Body of pancreas (tissue), 4 donors: ENCODE results near the gene PSEN2. TPM values are rescaled to one million over a fixed set of nuclear protein-coding genes. Genes with fewer than 3 reads are reported as not detected.

Experiments
- ATAC-seq: fragments of 150-250 bp; one replicate; pipeline ENCODE4 v1.9.1; 2016
- DNase-seq, 4 donors: peaks; one replicate each; pipeline ENCODE4 v3.0.0-alpha.2; 2019
- H3K27ac ChIP-seq, 4 donors: fragments of 200-600 bp; sonication (generic); 1 replicate in 3 of 4; 2 replicates in 1 of 4; pipeline versions ENCODE4 v1.5.1 to v1.6.1; 2016 to 2019; ENCODE audit warnings: mild to moderate bottlenecking in 1 of 4, mixed read lengths in 1 of 4, moderate library complexity in 1 of 4
- H3K27me3 ChIP-seq, 2 donors: fragments of 200-600 bp; sonication (generic); one replicate each; pipeline ENCODE4 v1.6.0; 2016; ENCODE audit warnings: mild to moderate bottlenecking in 1 of 2
- H3K36me3 ChIP-seq, 2 donors: fragments of 200-600 bp; sonication (generic); replicated peaks in 1 of 2; 2 replicates each; pipeline ENCODE4 v1.5.1; 2016; ENCODE audit warnings: low read depth in 2 of 2; ENCODE audit not compliant: insufficient read depth in 1 of 2
- H3K4me1 ChIP-seq: fragments of 200-600 bp; sonication (generic); one replicate; pipeline ENCODE4 v1.6.0; 2016
- H3K4me3 ChIP-seq, 2 donors: fragments of 200-600 bp; sonication (generic); 1 replicate in 1 of 2; 2 replicates in 1 of 2; pipeline ENCODE4 v1.5.1; 2016 to 2019
- H3K9me3 ChIP-seq, 3 donors: fragments of 200-600 bp; sonication (generic); 1 replicate in 2 of 3; 2 replicates in 1 of 3; pipeline ENCODE4 v1.5.1; 2016
- CTCF ChIP-seq, 7 experiments: fragments of 450-650 bp in 4 of 7; fragments of 200-600 bp in 3 of 7; sonication (generic) in 3 of 7; IDR thresholded peaks; one replicate each; pipeline ENCODE4 v1.5.1; 2016 to 2019; ENCODE audit warnings: antibody characterized with exemption in 7 of 7
- POLR2A ChIP-seq, 3 donors: fragments of 450-650 bp; IDR thresholded peaks; one replicate each; pipeline ENCODE4 v1.6.1; 2016; ENCODE audit warnings: antibody characterized with exemption in 3 of 3, mild to moderate bottlenecking in 2 of 3
- WGBS, 2 donors: methylation state at CpG; one replicate each; pipeline ENCODE4 v1.1.5; 2017; 5-methylcytosine and 5-hydroxymethylcytosine counted together
- intact Hi-C: fragments of 100-400 bp; cut with DNase I; formaldehyde crosslinking; loops from one replicate; pipeline ENCODE4 v1.15.1; 2023
- total RNA-seq, 2 donors: library from RNA; depleted of rRNA; stranded (reverse); fragments of >200 nt; gene quantifications; one replicate each; pipeline ENCODE4 v1.1.0, GENCODE V29; 2016

The PSEN2 gene
- total RNA-seq, 2 donors from 2014 or later, result 80.9 to 98.9 TPM

DNA sequence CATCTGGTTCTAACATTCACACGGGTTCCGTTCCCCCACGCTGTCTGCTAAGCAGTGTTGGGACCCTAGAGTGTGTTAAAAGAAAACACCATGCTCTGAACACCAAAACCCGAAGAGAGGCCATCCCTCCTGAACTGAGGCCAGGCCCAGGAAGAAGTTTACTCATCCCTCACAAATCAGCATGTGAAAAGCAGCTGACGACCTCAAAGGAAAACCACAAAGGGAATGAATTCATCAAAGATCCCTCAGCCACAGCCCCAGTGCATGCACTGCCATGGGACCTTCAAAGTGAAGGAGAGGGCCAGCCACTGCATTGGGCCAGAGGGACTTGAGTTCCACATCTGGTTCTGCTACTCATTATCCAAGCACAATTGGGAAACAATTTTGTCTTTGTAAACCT, 7.0 kb upstream of the PSEN2 start:
- Histone ChIP-seq H3K4me3 (no peak overlapping the region), H3K9me3 (no peaks in the 10 kb centered on the region), H3K27me3 (no peaks in the 10 kb centered on the region), H3K27ac (no peak overlapping the region), H3K4me1 (peaks cover 6% of the 10 kb centered on the region), H3K36me3 (no peaks in the 10 kb centered on the region)
- 77 to 89% methylated on average over 5 of the region's 5 CpGs for WGBS, 2 donors
- TF ChIP-seq CTCF (IDR thresholded peaks at IDR 0.05), result no peak
- TF ChIP-seq POLR2A (IDR thresholded peaks at IDR 0.05), result no peak
- DNase-seq, result no peak
- no peak for ATAC-seq
- intact Hi-C loops, result no loop called here

GRCh38 chr1:226864311-226864710, 6.1 kb upstream of the PSEN2 start:
- no peak for DNase-seq
- WGBS, 2 donors, result 90 to 96% methylated on average over 4 of the region's 4 CpGs
- no peak for ATAC-seq
- Histone ChIP-seq H3K36me3 (no peaks in the 10 kb centered on the region), H3K27ac (no peak overlapping the region), H3K4me3 (no peak overlapping the region), H3K27me3 (no peaks in the 10 kb centered on the region), H3K9me3 (no peaks in the 10 kb centered on the region), H3K4me1 (peaks cover 6% of the 10 kb centered on the region)
- TF ChIP-seq CTCF (IDR thresholded peaks at IDR 0.05), result no peak
- intact Hi-C loops, result no loop called here

GRCh38 chr1:226865590-226865989, 4.8 kb upstream of the PSEN2 start:
- no peaks in the 10 kb centered on the region for H3K36me3 ChIP-seq
- 77 to 83% methylated on average over 4 of the region's 4 CpGs for WGBS, 2 donors
- TF ChIP-seq CTCF (IDR thresholded peaks at IDR 0.05), result no peak
- no peak for TF ChIP-seq POLR2A (IDR thresholded peaks at IDR 0.05)
- H3K27me3 ChIP-seq, result no peaks in the 10 kb centered on the region
- no peak overlapping the region for H3K4me3 ChIP-seq
- intact Hi-C loops, result no loop called here
- peaks cover 14% of the 10 kb centered on the region for H3K4me1 ChIP-seq
- H3K9me3 ChIP-seq, result no peaks in the 10 kb centered on the region
- ATAC-seq, result no peak
- no peak overlapping the region for H3K27ac ChIP-seq
- no peak for DNase-seq

- Histone ChIP-seq H3K36me3 (no peaks in the 10 kb centered on the region), H3K4me1 (peaks cover 30% of the 10 kb centered on the region), H3K9me3 (no peaks in the 10 kb centered on the region), H3K27ac (no peak overlapping the region), H3K4me3 (no peak overlapping the region), H3K27me3 (no peaks in the 10 kb centered on the region)
- DNase-seq, result no peak
- ATAC-seq, result no peak
- TF ChIP-seq CTCF (IDR thresholded peaks at IDR 0.05), result no peak
- TF ChIP-seq POLR2A (IDR thresholded peaks at IDR 0.05), result no peak
- WGBS, 2 donors, result 76 to 84% methylated on average over 6 of the region's 6 CpGs
- intact Hi-C loops, result no loop called here
Measured at GRCh38 chr1:226867461-226868054, 2.9 kb upstream of the PSEN2 start.

DNA sequence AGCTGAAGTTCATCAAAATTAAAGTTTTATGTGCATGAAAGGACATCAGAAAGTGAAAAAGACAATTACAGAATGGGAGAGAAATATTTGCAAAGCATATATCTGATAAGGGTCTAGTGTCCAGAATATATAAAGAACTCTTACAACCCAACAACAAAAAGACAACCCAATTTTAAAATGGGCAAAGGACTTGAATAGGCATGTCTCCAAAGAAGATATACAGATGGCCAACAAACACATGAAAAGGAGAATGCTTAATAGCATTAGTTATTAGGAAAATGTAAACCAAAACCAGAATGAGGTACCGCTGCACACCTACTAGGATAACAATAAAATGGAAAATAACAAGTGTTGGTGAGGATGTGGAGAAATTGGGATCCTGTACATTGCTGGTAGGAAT, 1.7 kb upstream of the PSEN2 start:
- Histone ChIP-seq H3K27me3 (no peaks in the 10 kb centered on the region), H3K9me3 (no peaks in the 10 kb centered on the region), H3K4me3 (no peak overlapping the region), H3K4me1 (peaks cover 35% of the 10 kb centered on the region), H3K36me3 (no peaks in the 10 kb centered on the region), H3K27ac (no peak overlapping the region)
- DNase-seq, result no peak
- ATAC-seq, result no peak
- WGBS, 2 donors, result 96 to 100% methylated on average over 1 of the region's 1 CpG
- no peak for TF ChIP-seq POLR2A (IDR thresholded peaks at IDR 0.05)
- no peak for TF ChIP-seq CTCF (IDR thresholded peaks at IDR 0.05)
- intact Hi-C loops, result no loop called here
